T-helper 2 cell treated with Interferon-gamma antibody and Interleukin-4, amounts not matched to agents 5 μg/mL and 100 μg/mL, for 36 hours (primary cell): Measurements from ENCODE around the gene FNDC7.
A peak's percentile ranks its signal among the peaks of the same experiment; 100 is the strongest.
"Not testable (repeated sequence)": the region's sequence is repeated elsewhere in the genome, so short reads cannot be mapped to it uniquely, and the experiment has no call there.

ENCODE experiments used
- DNase-seq: peaks from one replicate; pipeline ENCODE4 v3.0.0; 2021; ENCODE audit warnings: low spot score
- H3K27ac Mint-ChIP-seq: one replicate; pipeline ENCODE4 v1.8.0; 2021; ENCODE audit warnings: mild to moderate bottlenecking, mixed read lengths
- H3K27me3 Mint-ChIP-seq: one replicate; pipeline ENCODE4 v1.8.0; 2021; ENCODE audit warnings: low read depth, mixed read lengths
- H3K36me3 Mint-ChIP-seq: one replicate; pipeline ENCODE4 v1.8.0; 2021; ENCODE audit warnings: low read depth, mixed read lengths
- H3K4me1 Mint-ChIP-seq: one replicate; pipeline ENCODE4 v1.8.0; 2021; ENCODE audit warnings: low read depth, mixed read lengths
- H3K4me3 Mint-ChIP-seq: one replicate; pipeline ENCODE4 v1.8.0; 2022; ENCODE audit warnings: mild to moderate bottlenecking, moderate library complexity, mixed read lengths
- H3K9me3 Mint-ChIP-seq: one replicate; pipeline ENCODE4 v1.8.0; 2021; ENCODE audit warnings: mixed read lengths

The FNDC7 gene

GRCh38 chr1:108712606-108713150 lies at the start of gene FNDC7:
Gene FNDC7 (plus strand): TSS chr1:108712908. CDS start chr1:108712934, 26 bp downstream.
- no peak for DNase-seq
- Mint-ChIP-seq H3K4me1 (peaks cover 10% of the 10 kb centered on the region), H3K9me3 (no peaks in the 10 kb centered on the region), H3K27me3 (peaks cover 24% of the 10 kb centered on the region), H3K4me3 (no peak within 1 kb of the TSS), H3K36me3 (no peaks in the 10 kb centered on the region), H3K27ac (no peak within 1 kb of the TSS)

DNA sequence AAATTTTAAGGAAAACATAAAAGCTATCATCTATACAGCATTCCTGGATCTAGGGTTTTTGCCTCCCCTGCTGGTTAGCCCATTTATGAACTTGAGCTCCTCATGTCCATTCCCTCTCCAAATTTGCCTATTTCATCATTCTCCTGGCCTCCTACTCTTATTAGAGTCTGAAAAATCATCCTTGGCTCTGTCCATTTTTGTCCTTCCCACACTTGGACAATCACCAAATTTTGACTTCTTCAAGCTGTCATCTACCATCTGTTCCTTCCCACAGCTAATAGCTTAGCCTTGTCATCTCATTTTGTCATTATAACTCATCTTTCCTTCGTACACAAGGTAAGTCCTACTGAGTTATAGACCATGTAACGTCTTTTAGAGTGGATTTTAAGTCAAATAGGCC lies 49.6 kb upstream of the FNDC7 start:
- Mint-ChIP-seq H3K36me3 (peaks cover 3% of the 10 kb centered on the region), H3K27me3 (no peaks in the 10 kb centered on the region), H3K4me3 (no peak overlapping the region), H3K4me1 (peaks cover 30% of the 10 kb centered on the region), H3K27ac (peak overlapping the region; percentile 26), H3K9me3 (no peaks in the 10 kb centered on the region)
- no peak for DNase-seq

GRCh38 chr1:108664481-108664880 lies 48.2 kb upstream of the FNDC7 start:
- DNase-seq: no peak
- Mint-ChIP-seq H3K9me3 (no peaks in the 10 kb centered on the region), H3K27me3 (no peaks in the 10 kb centered on the region), H3K36me3 (peaks cover 1% of the 10 kb centered on the region), H3K27ac (no peak overlapping the region), H3K4me3 (no peak overlapping the region), H3K4me1 (peaks cover 23% of the 10 kb centered on the region)

GRCh38 chr1:108665067-108665466 lies 47.6 kb upstream of the FNDC7 start:
- H3K27ac Mint-ChIP-seq: no peak overlapping the region
- peaks cover 1% of the 10 kb centered on the region for H3K36me3 Mint-ChIP-seq
- H3K27me3 Mint-ChIP-seq: no peaks in the 10 kb centered on the region
- no peak overlapping the region for H3K4me3 Mint-ChIP-seq
- DNase-seq: no peak
- no peaks in the 10 kb centered on the region for H3K9me3 Mint-ChIP-seq
- H3K4me1 Mint-ChIP-seq: peaks cover 18% of the 10 kb centered on the region

DNA sequence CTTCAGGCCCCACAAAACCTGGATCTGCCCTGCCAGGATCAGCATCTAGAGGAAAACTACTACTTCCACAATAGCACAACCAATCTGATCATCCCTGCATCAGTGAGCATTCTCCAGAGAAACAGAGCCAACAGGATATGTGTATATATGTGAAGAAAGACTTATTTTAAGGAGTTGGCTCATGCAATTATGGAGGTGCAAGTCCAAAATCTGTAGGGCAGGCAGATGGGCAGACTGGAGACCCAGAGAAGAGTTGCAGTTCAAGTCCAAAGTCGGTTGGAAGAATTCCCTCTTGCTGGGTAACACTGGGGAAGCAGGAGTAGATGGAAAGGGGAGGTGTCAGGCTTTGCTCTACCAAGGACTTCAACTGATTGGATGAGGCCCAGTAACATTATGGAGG lies 46.9 kb upstream of the FNDC7 start:
- peaks cover 14% of the 10 kb centered on the region for H3K4me1 Mint-ChIP-seq
- peaks cover 1% of the 10 kb centered on the region for H3K36me3 Mint-ChIP-seq
- H3K9me3 Mint-ChIP-seq: no peaks in the 10 kb centered on the region
- no peak overlapping the region for H3K4me3 Mint-ChIP-seq
- DNase-seq: no peak
- no peaks in the 10 kb centered on the region for H3K27me3 Mint-ChIP-seq
- H3K27ac Mint-ChIP-seq: no peak overlapping the region

DNA sequence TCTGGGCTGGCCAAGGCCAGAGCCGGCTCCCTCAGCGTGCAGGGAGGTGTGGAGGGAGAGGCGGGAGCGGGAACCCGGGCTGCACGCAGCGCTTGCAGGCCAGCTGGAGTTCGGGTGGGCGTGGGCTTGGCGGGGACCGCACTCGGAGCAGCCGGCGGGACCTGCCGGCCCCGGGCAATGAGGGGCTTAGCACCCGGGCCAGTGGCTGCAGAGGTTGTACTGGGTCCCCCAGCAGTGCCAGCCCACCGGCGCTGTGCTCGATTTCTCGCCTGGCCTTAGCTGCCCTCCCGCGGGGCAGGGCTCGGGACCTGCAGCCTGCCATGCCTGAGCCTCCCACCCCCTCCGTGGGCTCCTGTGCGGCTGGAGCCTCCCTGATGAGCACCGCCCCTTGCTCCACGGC lies 45.3 kb upstream of the FNDC7 start:
- not testable (repeated sequence) for H3K36me3 Mint-ChIP-seq, H3K4me3 Mint-ChIP-seq, DNase-seq, H3K27me3 Mint-ChIP-seq, H3K27ac Mint-ChIP-seq, H3K9me3 Mint-ChIP-seq
- peaks cover 13% of the 10 kb centered on the region for H3K4me1 Mint-ChIP-seq

DNA sequence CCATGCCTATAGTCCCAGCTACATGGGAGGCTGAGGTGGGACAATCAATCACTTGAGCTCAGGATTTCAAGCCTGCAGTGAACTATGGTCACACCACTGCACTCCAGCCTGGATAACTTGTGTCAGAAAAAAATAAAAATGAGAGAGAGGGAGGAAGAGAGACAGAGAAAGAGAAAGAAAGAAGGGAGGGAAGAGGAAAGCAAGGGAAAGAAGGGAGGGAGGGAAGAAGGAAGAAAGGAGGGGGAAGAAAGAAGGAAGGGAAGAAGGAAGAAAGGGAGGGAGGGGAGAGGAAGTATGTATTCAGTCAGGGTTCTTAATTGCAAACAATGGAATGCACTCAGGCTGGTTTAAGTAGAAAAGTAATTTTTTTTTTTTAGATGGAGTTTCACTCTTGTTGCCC lies 43.9 kb upstream of the FNDC7 start:
- no peaks in the 10 kb centered on the region for H3K36me3 Mint-ChIP-seq
- peaks cover 3% of the 10 kb centered on the region for H3K27me3 Mint-ChIP-seq

DNA sequence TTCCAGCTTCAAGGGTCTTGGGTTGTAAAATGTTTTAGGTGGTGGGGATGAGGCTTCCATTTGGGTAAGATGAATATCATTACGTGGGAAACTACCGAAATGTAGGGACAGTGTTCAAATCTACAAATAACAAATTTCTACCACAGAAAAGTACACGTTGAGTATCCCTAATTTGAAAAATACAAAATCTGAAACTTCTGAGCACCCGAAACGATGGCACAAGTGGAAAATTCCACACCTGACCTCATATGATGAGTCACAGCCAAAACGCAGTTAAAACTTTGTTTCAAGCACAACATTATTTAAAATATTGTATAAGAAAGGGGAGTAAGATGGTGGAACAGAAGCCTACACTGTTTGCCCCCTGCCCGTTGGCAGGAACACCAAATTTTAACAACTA lies 43.0 kb upstream of the FNDC7 start:
- H3K4me1 Mint-ChIP-seq: peaks cover 7% of the 10 kb centered on the region
- H3K9me3 Mint-ChIP-seq: no peaks in the 10 kb centered on the region
- H3K4me3 Mint-ChIP-seq: no peak overlapping the region
- DNase-seq: no peak
- no peak overlapping the region for H3K27ac Mint-ChIP-seq
- H3K27me3 Mint-ChIP-seq: peaks cover 5% of the 10 kb centered on the region
- no peaks in the 10 kb centered on the region for H3K36me3 Mint-ChIP-seq

More for the DNA sequence above, 43.9 kb upstream of the FNDC7 start:
- peaks cover 7% of the 10 kb centered on the region for H3K4me1 Mint-ChIP-seq
- H3K4me3 Mint-ChIP-seq: no peak overlapping the region
- H3K27ac Mint-ChIP-seq: no peak overlapping the region
- no peak for DNase-seq
- no peaks in the 10 kb centered on the region for H3K9me3 Mint-ChIP-seq

DNA sequence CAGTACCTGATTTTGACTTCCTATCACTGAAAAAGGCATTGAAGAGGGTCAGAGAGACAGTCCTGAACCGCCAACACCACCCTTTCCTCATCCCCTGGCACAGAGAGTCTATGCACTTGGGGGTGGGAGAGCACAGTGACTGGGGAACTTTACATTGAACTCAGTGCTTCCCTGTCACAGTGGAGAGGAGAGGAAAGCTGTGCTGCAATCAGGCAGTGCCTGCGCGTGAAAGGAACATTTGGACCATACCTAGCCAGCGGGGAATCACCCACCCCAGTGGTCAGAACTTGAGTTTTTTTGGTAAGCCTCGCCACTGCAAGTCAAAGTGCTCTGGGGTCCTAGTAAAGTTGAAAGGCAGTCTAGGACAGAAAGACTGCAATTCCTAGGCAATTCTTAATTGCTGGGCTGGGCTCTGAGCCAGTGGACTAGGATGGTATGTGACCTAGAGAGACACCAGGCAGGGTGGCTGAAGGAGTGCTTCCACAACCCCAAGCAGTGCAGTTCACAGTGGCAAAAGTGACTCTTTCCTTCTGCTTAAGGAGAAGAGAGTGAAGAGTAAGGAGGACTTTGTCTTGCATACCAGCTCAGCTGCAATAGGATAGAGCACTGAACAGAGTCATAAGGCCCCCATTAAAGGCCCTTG lies 42.5 kb upstream of the FNDC7 start:
- H3K4me1 Mint-ChIP-seq: peaks cover 7% of the 10 kb centered on the region
- no peak for DNase-seq
- peaks cover 5% of the 10 kb centered on the region for H3K27me3 Mint-ChIP-seq
- H3K4me3 Mint-ChIP-seq: no peak overlapping the region
- H3K9me3 Mint-ChIP-seq: no peaks in the 10 kb centered on the region
- H3K36me3 Mint-ChIP-seq: no peaks in the 10 kb centered on the region
- no peak overlapping the region for H3K27ac Mint-ChIP-seq

- no peak for DNase-seq
- Mint-ChIP-seq H3K27me3 (peaks cover 5% of the 10 kb centered on the region), H3K4me3 (no peak overlapping the region), H3K36me3 (no peaks in the 10 kb centered on the region), H3K4me1 (peaks cover 7% of the 10 kb centered on the region), H3K27ac (no peak overlapping the region), H3K9me3 (no peaks in the 10 kb centered on the region)
Observed at GRCh38 chr1:108671143-108671542, 41.6 kb upstream of the FNDC7 start.

- Mint-ChIP-seq H3K4me3 (no peak overlapping the region), H3K36me3 (no peaks in the 10 kb centered on the region), H3K9me3 (no peaks in the 10 kb centered on the region), H3K27me3 (peaks cover 3% of the 10 kb centered on the region), H3K4me1 (peaks cover 11% of the 10 kb centered on the region), H3K27ac (no peak overlapping the region)
- DNase-seq: no peak
Observed at GRCh38 chr1:108678706-108679105, 34.0 kb upstream of the FNDC7 start.

- Mint-ChIP-seq H3K27ac (no peak overlapping the region), H3K9me3 (no peaks in the 10 kb centered on the region), H3K4me1 (peaks cover 11% of the 10 kb centered on the region), H3K4me3 (peak overlapping the region; percentile 38), H3K36me3 (no peaks in the 10 kb centered on the region), H3K27me3 (no peaks in the 10 kb centered on the region)
- DNase-seq: no peak
Observed at GRCh38 chr1:108679586-108680213, 33.0 kb upstream of the FNDC7 start.

GRCh38 chr1:108681701-108682100 lies 31.0 kb upstream of the FNDC7 start:
- not testable (repeated sequence) for DNase-seq, H3K9me3 Mint-ChIP-seq, H3K27ac Mint-ChIP-seq, H3K36me3 Mint-ChIP-seq, H3K27me3 Mint-ChIP-seq, H3K4me3 Mint-ChIP-seq
- H3K4me1 Mint-ChIP-seq: peaks cover 11% of the 10 kb centered on the region

GRCh38 chr1:108685529-108685928 lies 27.2 kb upstream of the FNDC7 start:
- no peak overlapping the region for H3K4me3 Mint-ChIP-seq

More at GRCh38 chr1:108685529-108685928, 27.2 kb upstream of the FNDC7 start:
- peaks cover 15% of the 10 kb centered on the region for H3K27me3 Mint-ChIP-seq
- no peaks in the 10 kb centered on the region for H3K9me3 Mint-ChIP-seq
- no peak overlapping the region for H3K27ac Mint-ChIP-seq
- H3K4me1 Mint-ChIP-seq: peaks cover 5% of the 10 kb centered on the region
- DNase-seq: no peak
- no peaks in the 10 kb centered on the region for H3K36me3 Mint-ChIP-seq
